Measurements from ENCODE around the gene TBX6.

DNA sequence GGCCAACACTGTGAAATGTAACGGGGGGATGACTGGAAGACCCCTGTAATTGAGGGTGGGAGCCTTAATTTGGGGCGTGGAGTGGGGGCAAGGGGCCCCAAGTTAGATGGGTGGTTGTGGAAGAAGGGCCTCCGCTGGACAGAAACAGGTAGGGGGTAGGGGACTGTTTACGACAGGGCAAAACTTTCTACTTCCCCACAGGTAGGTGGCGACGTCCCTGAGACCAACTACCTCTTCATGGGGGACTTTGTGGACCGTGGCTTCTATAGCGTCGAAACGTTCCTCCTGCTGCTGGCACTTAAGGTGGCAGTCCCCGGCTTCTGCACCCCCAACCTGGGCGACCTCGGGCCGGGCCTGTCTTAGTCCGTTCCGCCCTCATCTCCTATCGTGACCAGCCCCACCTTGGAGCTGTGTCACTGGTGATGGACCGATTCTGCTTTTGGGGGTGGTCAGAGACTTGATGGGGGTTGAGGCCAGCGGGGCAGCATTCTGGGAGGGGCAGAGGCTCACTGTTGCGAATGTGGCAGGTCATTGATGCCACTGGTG lies 9.1 kb downstream of the TBX6 start:
- TF ChIP-seq, protein P1, sequence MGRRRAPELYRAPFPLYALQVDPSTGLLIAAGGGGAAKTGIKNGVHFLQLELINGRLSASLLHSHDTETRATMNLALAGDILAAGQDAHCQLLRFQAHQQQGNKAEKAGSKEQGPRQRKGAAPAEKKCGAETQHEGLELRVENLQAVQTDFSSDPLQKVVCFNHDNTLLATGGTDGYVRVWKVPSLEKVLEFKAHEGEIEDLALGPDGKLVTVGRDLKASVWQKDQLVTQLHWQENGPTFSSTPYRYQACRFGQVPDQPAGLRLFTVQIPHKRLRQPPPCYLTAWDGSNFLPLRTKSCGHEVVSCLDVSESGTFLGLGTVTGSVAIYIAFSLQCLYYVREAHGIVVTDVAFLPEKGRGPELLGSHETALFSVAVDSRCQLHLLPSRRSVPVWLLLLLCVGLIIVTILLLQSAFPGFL (CRISPR knock-in tag; IDR thresholded peaks at IDR 0.05; ENCODE audit: borderline replicate concordance) = no peak
- TF ChIP-seq, protein P2, sequence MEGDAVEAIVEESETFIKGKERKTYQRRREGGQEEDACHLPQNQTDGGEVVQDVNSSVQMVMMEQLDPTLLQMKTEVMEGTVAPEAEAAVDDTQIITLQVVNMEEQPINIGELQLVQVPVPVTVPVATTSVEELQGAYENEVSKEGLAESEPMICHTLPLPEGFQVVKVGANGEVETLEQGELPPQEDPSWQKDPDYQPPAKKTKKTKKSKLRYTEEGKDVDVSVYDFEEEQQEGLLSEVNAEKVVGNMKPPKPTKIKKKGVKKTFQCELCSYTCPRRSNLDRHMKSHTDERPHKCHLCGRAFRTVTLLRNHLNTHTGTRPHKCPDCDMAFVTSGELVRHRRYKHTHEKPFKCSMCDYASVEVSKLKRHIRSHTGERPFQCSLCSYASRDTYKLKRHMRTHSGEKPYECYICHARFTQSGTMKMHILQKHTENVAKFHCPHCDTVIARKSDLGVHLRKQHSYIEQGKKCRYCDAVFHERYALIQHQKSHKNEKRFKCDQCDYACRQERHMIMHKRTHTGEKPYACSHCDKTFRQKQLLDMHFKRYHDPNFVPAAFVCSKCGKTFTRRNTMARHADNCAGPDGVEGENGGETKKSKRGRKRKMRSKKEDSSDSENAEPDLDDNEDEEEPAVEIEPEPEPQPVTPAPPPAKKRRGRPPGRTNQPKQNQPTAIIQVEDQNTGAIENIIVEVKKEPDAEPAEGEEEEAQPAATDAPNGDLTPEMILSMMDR (IDR thresholded peaks at IDR 0.05) = no peak

All from WTC11 (cell line).